SK-N-SH (cell line): Measurements from ENCODE around the gene CASP8AP2. TPM values are rescaled to one million over a fixed set of nuclear protein-coding genes. Genes with fewer than 3 reads are reported as not detected.

Source experiments
- CTCF ChIA-PET: fragments of 300-600, 350-600 bp; formaldehyde crosslinking; extraction: SDS; loops from one replicate; lab custom pipeline; 2021; lab: Yijun Ruan, JAX
- POLR2A ChIA-PET: fragments of 350-600 bp; sonication (Branson Sonifier 250); formaldehyde crosslinking; extraction: SDS; loops from one replicate; lab custom pipeline; 2020; ENCODE audit warnings: antibody characterized with exemption, inconsistent platforms; lab: Yijun Ruan, JAX
- DNase-seq: peaks from one replicate; pipeline ENCODE4 v3.0.0; 2012
- H2AFZ ChIP-seq: fragments of 200-600 bp; sonication (generic); 2 replicates; pipeline ENCODE4 v1.8.1; 2016; ENCODE audit warnings: antibody characterized with exemption, mild to moderate bottlenecking, low read depth
- H3F3A ChIP-seq: fragments of 200-600 bp; sonication (generic); replicated peaks from 2 replicates; pipeline ENCODE3; 2016; ENCODE audit warnings: antibody characterized with exemption, mild to moderate bottlenecking; ENCODE audit not compliant: insufficient read depth
- H3K27ac ChIP-seq, 2 experiments: fragments of 200-500 bp in 1 of 2; fragments of 200-600 bp in 1 of 2; sonication (Bioruptor generic) in 1 of 2; sonication (generic), shearing (Covaris generic) in 1 of 2; 2 replicates each; pipeline versions ENCODE4 v1.5.1 to v1.6.1; 2014 to 2016; ENCODE audit warnings: low read depth in 2 of 2, inconsistent platforms in 1 of 2, low read length in 1 of 2, mild to moderate bottlenecking in 1 of 2, mixed read lengths in 1 of 2
- H3K27me3 ChIP-seq: fragments of 200-600 bp; sonication (generic), shearing (Covaris generic); 2 replicates; pipeline ENCODE4 v1.6.1; 2016; ENCODE audit warnings: mixed run types; ENCODE audit not compliant: insufficient read depth
- H3K36me3 ChIP-seq, 2 experiments: fragments of 200-500 bp in 1 of 2; fragments of 200-600 bp in 1 of 2; sonication (Bioruptor generic) in 1 of 2; sonication (generic) in 1 of 2; replicated peaks in 1 of 2; 2 replicates each; pipeline versions ENCODE3 to v1.5.1; 2014 to 2016; ENCODE audit warnings: low read length in 1 of 2, mild to moderate bottlenecking in 1 of 2; ENCODE audit not compliant: insufficient read depth in 2 of 2, control insufficient read depth in 1 of 2
- H3K4me1 ChIP-seq, 2 experiments: fragments of 200-500 bp in 1 of 2; fragments of 200-600 bp in 1 of 2; sonication (Bioruptor generic) in 1 of 2; sonication (generic), shearing (Covaris generic) in 1 of 2; 2 replicates each; pipeline versions ENCODE4 v1.5.1 to v1.6.1; 2014 to 2016; ENCODE audit warnings: low read depth in 1 of 2, low read length in 1 of 2, mixed run types in 1 of 2; ENCODE audit not compliant: insufficient read depth in 2 of 2, control insufficient read depth in 1 of 2
- H3K4me2 ChIP-seq: fragments of 200-600 bp; sonication (generic), shearing (Covaris generic); 2 replicates; pipeline ENCODE4 v1.6.1; 2017; ENCODE audit warnings: mixed run types
- H3K4me3 ChIP-seq, 2 experiments: fragments of 200-500 bp in 1 of 2; fragments of 200-600 bp in 1 of 2; sonication (Bioruptor generic) in 1 of 2; sonication (generic), shearing (Covaris generic) in 1 of 2; 2 replicates each; pipeline versions ENCODE4 v1.5.1 to v1.8.1; 2014 to 2016; ENCODE audit warnings: low read depth in 2 of 2, inconsistent platforms in 1 of 2, low read length in 1 of 2, mild to moderate bottlenecking in 1 of 2, mixed read lengths in 1 of 2, moderate library complexity in 1 of 2
- H3K79me2 ChIP-seq: fragments of 200-600 bp; sonication (generic); 2 replicates; pipeline ENCODE4 v1.8.1; 2017; ENCODE audit warnings: mild to moderate bottlenecking; ENCODE audit not compliant: insufficient read depth
- H3K9ac ChIP-seq: fragments of 200-600 bp; sonication (generic); 2 replicates; pipeline ENCODE4 v1.6.1; 2017; ENCODE audit warnings: mixed run types
- H3K9me2 ChIP-seq: fragments of 200-600 bp; sonication (generic); 2 replicates; pipeline ENCODE4 v1.6.1; 2017; ENCODE audit warnings: mixed run types
- H3K9me3 ChIP-seq: fragments of 200-600 bp; sonication (generic); 2 replicates; pipeline ENCODE4 v1.6.1; 2017; ENCODE audit warnings: mixed run types, mild to moderate bottlenecking, moderate library complexity
- H4K20me1 ChIP-seq: fragments of 200-600 bp; sonication (generic); 2 replicates; pipeline ENCODE4 v1.6.1; 2017; ENCODE audit warnings: mild to moderate bottlenecking, mixed run types; ENCODE audit not compliant: insufficient read depth
- CHD2 ChIP-seq: fragments of 150-350 bp; IDR thresholded peaks from 2 replicates; pipeline ENCODE4 v1.6.1; 2018; ENCODE audit warnings: low read length; ENCODE audit not compliant: partially characterized antibody
- ELF1 ChIP-seq: IDR thresholded peaks from 2 replicates; pipeline ENCODE4 v1.4.0; 2012
- EP300 ChIP-seq, 2 experiments: IDR thresholded peaks; 2 replicates each; pipeline versions ENCODE4 v1.4.0 to v1.6.1; 2012; ENCODE audit warnings: borderline replicate concordance in 1 of 2, low read depth in 1 of 2, low read length in 1 of 2
- EZH2phosphoT487 ChIP-seq: fragments of 200-600 bp; sonication (generic); IDR thresholded peaks from 2 replicates; pipeline ENCODE4 v1.6.1; 2017; ENCODE audit warnings: low read depth, mixed run types, mild to moderate bottlenecking, antibody characterized with exemption, moderate library complexity, borderline replicate concordance
- FOXM1 ChIP-seq: IDR thresholded peaks from 2 replicates; pipeline ENCODE4 v1.4.0; 2012; ENCODE audit warnings: low read depth, mild to moderate bottlenecking
- GABPA ChIP-seq: IDR thresholded peaks from 2 replicates; pipeline ENCODE4 v1.4.0; 2012; ENCODE audit warnings: low read depth, mild to moderate bottlenecking
- JUND ChIP-seq: IDR thresholded peaks from 2 replicates; pipeline ENCODE4 v1.4.0; 2012
- MAX ChIP-seq: IDR thresholded peaks from 2 replicates; pipeline ENCODE4 v1.4.0; 2012; ENCODE audit warnings: low read depth
- MEF2A ChIP-seq: IDR thresholded peaks from 2 replicates; pipeline ENCODE4 v1.4.0; 2012; ENCODE audit warnings: low read depth, borderline replicate concordance
- MXI1 ChIP-seq: IDR thresholded peaks from 2 replicates; pipeline ENCODE4 v1.6.1; 2012; ENCODE audit warnings: mild to moderate bottlenecking, low read depth, low read length, improper control_type of control experiment
- NRF1 ChIP-seq: IDR thresholded peaks from 2 replicates; pipeline ENCODE4 v1.6.1; 2012; ENCODE audit warnings: low read depth, mild to moderate bottlenecking, low read length
- POLR2AphosphoS5 ChIP-seq: IDR thresholded peaks from 2 replicates; pipeline ENCODE4 v1.6.1; 2012; ENCODE audit warnings: low read depth, low read length
- REST ChIP-seq: IDR thresholded peaks from 2 replicates; pipeline ENCODE4 v1.6.1; 2012; ENCODE audit warnings: mild to moderate bottlenecking, low read depth, low read length, moderate library complexity
- RFX5 ChIP-seq: IDR thresholded peaks from 2 replicates; pipeline ENCODE4 v1.6.1; 2012; ENCODE audit warnings: mild to moderate bottlenecking, improper control_type of control experiment, low read length
- SIN3A ChIP-seq: IDR thresholded peaks from 2 replicates; pipeline ENCODE4 v1.6.1; 2012; ENCODE audit warnings: low read depth, mild to moderate bottlenecking, low read length, moderate library complexity, borderline replicate concordance
- TAF1 ChIP-seq: IDR thresholded peaks from 2 replicates; pipeline ENCODE4 v1.6.1; 2012; ENCODE audit warnings: low read depth, mild to moderate bottlenecking, low read length, moderate library complexity, borderline replicate concordance
- TCF12 ChIP-seq: IDR thresholded peaks from 2 replicates; pipeline ENCODE4 v1.4.0; 2012
- TEAD4 ChIP-seq: IDR thresholded peaks from 2 replicates; pipeline ENCODE4 v1.4.0; 2012; ENCODE audit warnings: mild to moderate bottlenecking, borderline replicate concordance; ENCODE audit not compliant: insufficient read depth
- WGBS: methylation state at CpG from one replicate; pipeline ENCODE4 v1.1.6; 2017; ENCODE audit warnings: low lambda C conversion rate; 5-methylcytosine and 5-hydroxymethylcytosine counted together
- polyA plus RNA-seq, 3 experiments: library from polyadenylated mRNA; depleted of rRNA; stranded (reverse); fragments of >200 nt; gene quantifications; 2 replicates each; pipeline ENCODE4 v1.2.3, GENCODE V29; 2012
- TF ChIP-seq, protein P1 (sequence below): IDR thresholded peaks from 2 replicates; pipeline ENCODE4 v1.4.0; 2012; ENCODE audit warnings: low read depth, borderline replicate concordance
- TF ChIP-seq, protein P2 (sequence below): fragments of 150-350 bp; IDR thresholded peaks from 2 replicates; pipeline ENCODE4 v1.6.1; 2017; ENCODE audit warnings: antibody characterized with exemption, low read length, low read depth, borderline replicate concordance

CASP8AP2 gene
- polyA plus RNA-seq, 1 of the 3 experiments (the other 2 are of a cell fraction): 2.8 TPM

DNA sequence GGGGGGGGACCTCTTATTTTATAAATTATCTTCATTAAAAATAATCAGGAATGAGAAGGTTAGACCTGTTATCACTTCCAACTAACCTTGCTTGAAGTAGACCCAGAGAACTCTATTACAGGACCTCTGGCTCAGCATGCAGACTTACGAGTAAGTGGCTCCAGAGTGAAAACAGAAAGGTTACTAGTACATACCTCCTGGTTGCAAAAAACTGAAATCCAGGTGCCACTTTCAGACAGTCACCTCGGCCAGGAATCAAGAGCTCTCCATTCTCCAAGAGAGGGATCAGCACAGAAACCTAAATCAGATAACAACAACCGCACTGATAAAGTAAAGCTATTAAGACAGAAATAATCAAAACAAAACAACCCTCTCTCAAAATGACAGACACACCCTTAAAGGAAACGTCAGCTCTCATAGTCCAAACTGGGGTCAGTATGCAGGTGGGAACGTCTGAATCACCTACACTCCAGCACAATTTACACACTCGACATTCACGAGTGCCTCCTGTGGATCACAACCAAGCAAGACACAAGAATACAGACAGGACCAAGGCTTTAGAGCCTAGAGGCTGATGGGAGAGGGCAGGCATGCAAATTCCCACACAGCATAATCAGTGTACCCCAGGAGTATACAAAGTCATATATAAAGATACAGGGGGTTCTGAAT, 41.9 kb upstream of the CASP8AP2 start:
- no peak for DNase-seq
- no peak overlapping the region for H3K4me3 ChIP-seq
- no peak overlapping the region for H3K4me2 ChIP-seq
- H2AFZ ChIP-seq: no peak overlapping the region
- no peaks in the 10 kb centered on the region for H3K79me2 ChIP-seq
- ChIA-PET POLR2A (no interaction called here), CTCF (no interaction called here)
- H4K20me1 ChIP-seq: no peaks in the 10 kb centered on the region
- no peak overlapping the region for H3K9ac ChIP-seq
- 89% methylated on average over 7 of the region's 7 CpGs for WGBS
- no peak overlapping the region for H3K27ac ChIP-seq
- H3K4me1 ChIP-seq: no peaks in the 10 kb centered on the region
- no peaks in the 10 kb centered on the region for H3K9me2 ChIP-seq
- TF ChIP-seq, protein P1, sequence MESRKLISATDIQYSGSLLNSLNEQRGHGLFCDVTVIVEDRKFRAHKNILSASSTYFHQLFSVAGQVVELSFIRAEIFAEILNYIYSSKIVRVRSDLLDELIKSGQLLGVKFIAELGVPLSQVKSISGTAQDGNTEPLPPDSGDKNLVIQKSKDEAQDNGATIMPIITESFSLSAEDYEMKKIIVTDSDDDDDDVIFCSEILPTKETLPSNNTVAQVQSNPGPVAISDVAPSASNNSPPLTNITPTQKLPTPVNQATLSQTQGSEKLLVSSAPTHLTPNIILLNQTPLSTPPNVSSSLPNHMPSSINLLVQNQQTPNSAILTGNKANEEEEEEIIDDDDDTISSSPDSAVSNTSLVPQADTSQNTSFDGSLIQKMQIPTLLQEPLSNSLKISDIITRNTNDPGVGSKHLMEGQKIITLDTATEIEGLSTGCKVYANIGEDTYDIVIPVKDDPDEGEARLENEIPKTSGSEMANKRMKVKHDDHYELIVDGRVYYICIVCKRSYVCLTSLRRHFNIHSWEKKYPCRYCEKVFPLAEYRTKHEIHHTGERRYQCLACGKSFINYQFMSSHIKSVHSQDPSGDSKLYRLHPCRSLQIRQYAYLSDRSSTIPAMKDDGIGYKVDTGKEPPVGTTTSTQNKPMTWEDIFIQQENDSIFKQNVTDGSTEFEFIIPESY: no peak
- TF ChIP-seq SIN3A (no peak), TEAD4 (no peak), GABPA (no peak), JUND (no peak), TCF12 (no peak), MAX (no peak), POLR2AphosphoS5 (no peak), NRF1 (no peak), CHD2 (no peak), MXI1 (no peak), TAF1 (no peak), REST (no peak), EP300 (IDR thresholded peaks at IDR 0.05; ENCODE audit: borderline replicate concordance in 1 of 2, low read depth in 1 of 2, low read length in 1 of 2) (no peak), ELF1 (no peak), RFX5 (no peak), EZH2phosphoT487 (no peak), FOXM1 (no peak), MEF2A (no peak)
- TF ChIP-seq, protein P2, sequence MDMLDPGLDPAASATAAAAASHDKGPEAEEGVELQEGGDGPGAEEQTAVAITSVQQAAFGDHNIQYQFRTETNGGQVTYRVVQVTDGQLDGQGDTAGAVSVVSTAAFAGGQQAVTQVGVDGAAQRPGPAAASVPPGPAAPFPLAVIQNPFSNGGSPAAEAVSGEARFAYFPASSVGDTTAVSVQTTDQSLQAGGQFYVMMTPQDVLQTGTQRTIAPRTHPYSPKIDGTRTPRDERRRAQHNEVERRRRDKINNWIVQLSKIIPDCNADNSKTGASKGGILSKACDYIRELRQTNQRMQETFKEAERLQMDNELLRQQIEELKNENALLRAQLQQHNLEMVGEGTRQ: no peak
- H3K36me3 ChIP-seq: peaks cover 55 to 58% of the 10 kb centered on the region in 2 experiments
- no peaks in the 10 kb centered on the region for H3K27me3 ChIP-seq
- H3F3A ChIP-seq: no peaks in the 10 kb centered on the region
- H3K9me3 ChIP-seq: no peaks in the 10 kb centered on the region
